ENCODE results near the gene MYO7B. TPM values are rescaled to one million over a fixed set of nuclear protein-coding genes. Genes with fewer than 3 reads are reported as not detected.

The MYO7B gene
- total and polyA plus RNA-seq, 2 donors (not counting 1 experiment from before 2014, with no cell fraction given), result under 0.01 TPM; not detected in 1

- Histone ChIP-seq H3K9me3 (ENCODE audit: control insufficient read depth, insufficient read depth, low read depth, low read length) (no peaks in the 10 kb centered on the region), H3K4me1 (ENCODE audit: control insufficient read depth, extremely low read depth, insufficient read depth, low read length) (no peaks in the 10 kb centered on the region), H3K9ac (ENCODE audit: insufficient read depth, low read length) (no peak overlapping the region), H3K36me3 (ENCODE audit: control insufficient read depth, insufficient read depth, low read length) (no peaks in the 10 kb centered on the region), H3K4me2 (ENCODE audit: extremely low read depth, insufficient read depth, low read length) (no peak overlapping the region), H4K20me1 (ENCODE audit: control insufficient read depth, extremely low read depth, insufficient read depth, low read length) (no peaks in the 10 kb centered on the region), H3K27me3 (ENCODE audit: control insufficient read depth, insufficient read depth, low read length) (peaks cover 10% of the 10 kb centered on the region), H3K79me2 (ENCODE audit: control insufficient read depth, insufficient read depth, low read length) (no peaks in the 10 kb centered on the region), H3K27ac (ENCODE audit: insufficient read depth, low read length) (no peak overlapping the region), H3K4me3 (replicated peaks in 1 of 4; ENCODE audit: control extremely low read depth in 1 of 4, insufficient read depth in 1 of 4, low read depth in 3 of 4, low read length in 4 of 4) (no peak overlapping the region), H2AFZ (ENCODE audit: low read length) (no peak overlapping the region)
- TF ChIP-seq CTCF (conservative IDR thresholded peaks at IDR 0.05 in 1 of 2, IDR thresholded peaks at IDR 0.05 in 1 of 2; ENCODE audit: low read depth in 1 of 2, low read length in 2 of 2) (no peak), EZH2 (IDR thresholded peaks at IDR 0.05; ENCODE audit: low read length, missing control alignments) (no peak)
- DNase-seq (ENCODE audit: low read depth in 2 of 2), result peak in 1 of 2 donors; percentile 40
Observed at GRCh38 chr2:127614731-127615130, 79.2 kb downstream of the MYO7B start.

- no peak overlapping the region for H2AFZ ChIP-seq (ENCODE audit: low read length)
- no peaks in the 10 kb centered on the region for H3K9me3 ChIP-seq (ENCODE audit: control insufficient read depth, insufficient read depth, low read depth, low read length)
- no peak overlapping the region for H3K4me2 ChIP-seq (ENCODE audit: extremely low read depth, insufficient read depth, low read length)
- H3K36me3 ChIP-seq (ENCODE audit: control insufficient read depth, insufficient read depth, low read length), result no peaks in the 10 kb centered on the region
- no peak overlapping the region for H3K4me3 ChIP-seq (replicated peaks in 1 of 4; ENCODE audit: control extremely low read depth in 1 of 4, insufficient read depth in 1 of 4, low read depth in 3 of 4, low read length in 4 of 4)
- no peak overlapping the region for H3K9ac ChIP-seq (ENCODE audit: insufficient read depth, low read length)
- no peaks in the 10 kb centered on the region for H4K20me1 ChIP-seq (ENCODE audit: control insufficient read depth, extremely low read depth, insufficient read depth, low read length)
- H3K27me3 ChIP-seq (ENCODE audit: control insufficient read depth, insufficient read depth, low read length), result peaks cover 10% of the 10 kb centered on the region
- no peak for TF ChIP-seq CTCF (conservative IDR thresholded peaks at IDR 0.05 in 1 of 2, IDR thresholded peaks at IDR 0.05 in 1 of 2; ENCODE audit: low read depth in 1 of 2, low read length in 2 of 2)
- no peak for TF ChIP-seq EZH2 (IDR thresholded peaks at IDR 0.05; ENCODE audit: low read length, missing control alignments)
- peak in 1 of 2 donors; percentile 23 for DNase-seq (ENCODE audit: low read depth in 2 of 2)
- no peaks in the 10 kb centered on the region for H3K4me1 ChIP-seq (ENCODE audit: control insufficient read depth, extremely low read depth, insufficient read depth, low read length)
- no peak overlapping the region for H3K27ac ChIP-seq (ENCODE audit: insufficient read depth, low read length)
- no peaks in the 10 kb centered on the region for H3K79me2 ChIP-seq (ENCODE audit: control insufficient read depth, insufficient read depth, low read length)
Observed at GRCh38 chr2:127615511-127616166, 80.2 kb downstream of the MYO7B start.

GRCh38 chr2:127618551-127619202 lies 83.2 kb downstream of the MYO7B start:
- Histone ChIP-seq H3K79me2 (ENCODE audit: control insufficient read depth, insufficient read depth, low read length) (no peaks in the 10 kb centered on the region), H3K36me3 (ENCODE audit: control insufficient read depth, insufficient read depth, low read length) (no peaks in the 10 kb centered on the region), H3K9me3 (ENCODE audit: control insufficient read depth, insufficient read depth, low read depth, low read length) (no peaks in the 10 kb centered on the region), H3K9ac (ENCODE audit: insufficient read depth, low read length) (no peak overlapping the region), H3K4me2 (ENCODE audit: extremely low read depth, insufficient read depth, low read length) (no peak overlapping the region), H3K4me3 (replicated peaks in 1 of 4; ENCODE audit: control extremely low read depth in 1 of 4, insufficient read depth in 1 of 4, low read depth in 3 of 4, low read length in 4 of 4) (no peak overlapping the region), H4K20me1 (ENCODE audit: control insufficient read depth, extremely low read depth, insufficient read depth, low read length) (no peaks in the 10 kb centered on the region), H3K27ac (ENCODE audit: insufficient read depth, low read length) (no peak overlapping the region), H3K27me3 (ENCODE audit: control insufficient read depth, insufficient read depth, low read length) (peaks cover 10% of the 10 kb centered on the region), H2AFZ (ENCODE audit: low read length) (no peak overlapping the region), H3K4me1 (ENCODE audit: control insufficient read depth, extremely low read depth, insufficient read depth, low read length) (no peaks in the 10 kb centered on the region)
- TF ChIP-seq EZH2 (IDR thresholded peaks at IDR 0.05; ENCODE audit: low read length, missing control alignments) (no peak), CTCF (conservative IDR thresholded peaks at IDR 0.05 in 1 of 2, IDR thresholded peaks at IDR 0.05 in 1 of 2; ENCODE audit: low read depth in 1 of 2, low read length in 2 of 2) (no peak)
- DNase-seq (ENCODE audit: low read depth in 2 of 2), result no peak
